Thoracic aorta (tissue), 2 donors: ENCODE measurements around the gene PPIF. TPM values are rescaled to one million over a fixed set of nuclear protein-coding genes. Genes with fewer than 3 reads are reported as not detected.

Source experiments
- ATAC-seq: fragments of 150-250 bp; one replicate; pipeline ENCODE4 v1.8.0; 2017; ENCODE audit warnings: low read depth; ENCODE audit not compliant: insufficient number of reproducible peaks, low FRiP score
- DNase-seq: peaks from one replicate; pipeline ENCODE4 v3.0.0-alpha.2; 2020; ENCODE audit warnings: low spot score
- H3K27ac ChIP-seq, 2 donors: fragments of 200-600 bp; sonication (generic); 1 replicate in 1 of 2; 2 replicates in 1 of 2; pipeline ENCODE4 v1.5.1; 2016; ENCODE audit warnings: mild to moderate bottlenecking in 2 of 2, moderate library complexity in 2 of 2
- H3K27me3 ChIP-seq: fragments of 200-600 bp; sonication (generic); replicated peaks from 2 replicates; pipeline ENCODE4 v1.6.0; 2016; ENCODE audit warnings: mild to moderate bottlenecking; ENCODE audit not compliant: insufficient read depth
- H3K36me3 ChIP-seq: fragments of 200-600 bp; sonication (generic); one replicate; pipeline ENCODE4 v1.5.1; 2016
- H3K4me1 ChIP-seq, 2 donors: fragments of 200-600 bp; sonication (generic); 1 replicate in 1 of 2; 2 replicates in 1 of 2; pipeline versions ENCODE4 v1.5.1 to v1.6.0; 2016; ENCODE audit warnings: low read depth in 2 of 2, mild to moderate bottlenecking in 1 of 2; ENCODE audit not compliant: control insufficient read depth in 1 of 2
- H3K4me3 ChIP-seq: fragments of 200-600 bp; sonication (generic); 2 replicates; pipeline ENCODE4 v1.5.1; 2016; ENCODE audit warnings: mild to moderate bottlenecking
- H3K9me3 ChIP-seq: fragments of 200-600 bp; sonication (generic); 2 replicates; pipeline ENCODE4 v1.5.1; 2016
- total RNA-seq, 2 donors: library from RNA; depleted of rRNA; stranded (reverse); fragments of >200 nt; gene quantifications; one replicate each; pipeline versions ENCODE4 v1.1.0 to v1.2.3, GENCODE V29; 2016
- TF ChIP-seq, protein P1 (sequence below): fragments of 200-600 bp; sonication (generic); IDR thresholded peaks from one replicate; pipeline ENCODE4 v1.5.1; 2019; ENCODE audit warnings: antibody characterized with exemption

Gene PPIF
- total RNA-seq, 2 donors from 2014 or later, result 5.7 to 44.2 TPM

GRCh38 chr10:79320820-79321493, 26.3 kb upstream of the PPIF start:
- H3K9me3 ChIP-seq, result no peaks in the 10 kb centered on the region
- DNase-seq (no peak), ATAC-seq (no peak)
- TF ChIP-seq, protein P1, sequence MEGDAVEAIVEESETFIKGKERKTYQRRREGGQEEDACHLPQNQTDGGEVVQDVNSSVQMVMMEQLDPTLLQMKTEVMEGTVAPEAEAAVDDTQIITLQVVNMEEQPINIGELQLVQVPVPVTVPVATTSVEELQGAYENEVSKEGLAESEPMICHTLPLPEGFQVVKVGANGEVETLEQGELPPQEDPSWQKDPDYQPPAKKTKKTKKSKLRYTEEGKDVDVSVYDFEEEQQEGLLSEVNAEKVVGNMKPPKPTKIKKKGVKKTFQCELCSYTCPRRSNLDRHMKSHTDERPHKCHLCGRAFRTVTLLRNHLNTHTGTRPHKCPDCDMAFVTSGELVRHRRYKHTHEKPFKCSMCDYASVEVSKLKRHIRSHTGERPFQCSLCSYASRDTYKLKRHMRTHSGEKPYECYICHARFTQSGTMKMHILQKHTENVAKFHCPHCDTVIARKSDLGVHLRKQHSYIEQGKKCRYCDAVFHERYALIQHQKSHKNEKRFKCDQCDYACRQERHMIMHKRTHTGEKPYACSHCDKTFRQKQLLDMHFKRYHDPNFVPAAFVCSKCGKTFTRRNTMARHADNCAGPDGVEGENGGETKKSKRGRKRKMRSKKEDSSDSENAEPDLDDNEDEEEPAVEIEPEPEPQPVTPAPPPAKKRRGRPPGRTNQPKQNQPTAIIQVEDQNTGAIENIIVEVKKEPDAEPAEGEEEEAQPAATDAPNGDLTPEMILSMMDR, result no peak
- no peaks in the 10 kb centered on the region for H3K36me3 ChIP-seq
- peaks cover 0 to 13% of the 10 kb centered on the region in 2 donors for H3K4me1 ChIP-seq
- no peak overlapping the region for H3K4me3 ChIP-seq
- no peak overlapping the region for H3K27ac ChIP-seq
- H3K27me3 ChIP-seq, result no peaks in the 10 kb centered on the region

DNA sequence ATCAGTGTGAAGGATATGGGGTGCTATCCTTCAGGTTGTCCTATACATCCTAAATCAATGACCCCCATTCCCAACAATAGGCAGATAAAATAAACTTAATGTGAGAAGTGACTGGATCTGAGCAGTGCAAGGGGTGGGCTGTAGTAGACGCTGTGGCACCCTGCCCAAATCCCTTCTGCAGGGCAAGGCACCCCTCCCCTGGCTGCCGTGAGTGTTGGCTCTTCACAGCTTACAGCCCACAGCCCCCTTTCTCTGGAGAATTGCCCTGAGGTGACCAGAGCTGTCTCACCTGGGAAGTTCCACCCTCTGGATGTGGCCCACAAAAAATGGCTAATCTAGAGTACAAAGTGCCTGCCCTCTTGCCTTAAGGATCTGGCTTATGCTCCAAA, 25.8 kb upstream of the PPIF start:
- TF ChIP-seq, protein P1, result no peak
- no peak for DNase-seq

GRCh38 chr10:79321951-79322350, 25.3 kb upstream of the PPIF start:
- no peaks in the 10 kb centered on the region for H3K36me3 ChIP-seq
- ATAC-seq (no peak), DNase-seq (no peak)
- no peaks in the 10 kb centered on the region for H3K27me3 ChIP-seq
- H3K27ac ChIP-seq, result no peak overlapping the region
- TF ChIP-seq, protein P1, result no peak
- H3K4me3 ChIP-seq, result no peak overlapping the region
- peaks cover 0 to 12% of the 10 kb centered on the region in 2 donors for H3K4me1 ChIP-seq
- H3K9me3 ChIP-seq, result no peaks in the 10 kb centered on the region

More for the DNA sequence above, 25.8 kb upstream of the PPIF start:
- ATAC-seq, result no peak
- Histone ChIP-seq H3K36me3 (no peaks in the 10 kb centered on the region), H3K4me3 (no peak overlapping the region), H3K27ac (no peak overlapping the region), H3K27me3 (no peaks in the 10 kb centered on the region), H3K9me3 (no peaks in the 10 kb centered on the region), H3K4me1 (peaks cover 0 to 13% of the 10 kb centered on the region in 2 donors)

DNA sequence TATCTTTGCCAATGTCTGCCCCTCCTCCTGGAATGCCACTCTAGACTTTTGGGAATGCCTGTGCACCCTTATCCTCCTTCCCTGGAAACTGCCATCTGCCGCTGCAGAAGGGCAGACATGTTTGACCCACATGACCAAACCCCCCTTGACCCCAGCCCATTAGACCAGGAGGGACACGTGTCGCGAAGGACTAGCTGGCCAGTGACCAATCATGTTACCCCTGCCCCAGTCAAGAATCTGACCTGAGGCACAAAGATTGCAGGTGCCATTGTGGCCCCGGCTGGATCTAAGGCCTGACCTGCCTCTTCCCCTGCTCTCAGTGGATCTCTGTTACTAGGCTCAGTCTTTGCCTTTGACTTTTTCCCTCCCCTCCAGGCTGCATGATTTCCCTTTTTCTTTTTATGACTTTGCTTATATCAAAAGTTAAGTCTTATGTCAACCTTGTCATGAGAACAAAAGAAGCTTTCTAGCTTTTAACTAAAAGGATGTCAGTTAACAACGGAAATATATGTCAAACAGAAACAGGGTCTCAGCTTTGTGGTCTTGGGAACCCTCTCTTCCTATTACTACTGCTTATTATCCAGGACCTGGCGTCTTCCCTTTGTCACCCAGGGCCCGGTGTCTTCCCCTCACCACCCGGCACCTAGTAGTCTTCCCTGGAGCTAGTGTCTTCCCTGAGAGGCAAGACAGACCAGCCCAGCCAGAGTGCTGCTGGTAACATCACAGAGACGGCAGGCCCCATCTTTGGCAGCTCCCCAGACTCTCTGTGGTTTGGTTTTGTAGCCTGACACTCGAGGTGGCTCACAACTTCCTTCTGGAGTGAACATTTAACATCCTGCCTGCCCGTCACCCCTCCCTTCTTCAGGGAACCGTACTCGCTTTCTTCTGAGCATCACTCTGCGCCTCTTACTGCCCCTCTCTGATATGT, 24.4 kb upstream of the PPIF start:
- no peak overlapping the region for H3K27ac ChIP-seq
- H3K4me3 ChIP-seq, result no peak overlapping the region
- no peaks in the 10 kb centered on the region for H3K9me3 ChIP-seq
- ATAC-seq, result no peak
- peaks cover 0 to 3% of the 10 kb centered on the region in 2 donors for H3K4me1 ChIP-seq
- no peaks in the 10 kb centered on the region for H3K36me3 ChIP-seq
- no peaks in the 10 kb centered on the region for H3K27me3 ChIP-seq
- no peak for DNase-seq
- TF ChIP-seq, protein P1, result no peak

DNA sequence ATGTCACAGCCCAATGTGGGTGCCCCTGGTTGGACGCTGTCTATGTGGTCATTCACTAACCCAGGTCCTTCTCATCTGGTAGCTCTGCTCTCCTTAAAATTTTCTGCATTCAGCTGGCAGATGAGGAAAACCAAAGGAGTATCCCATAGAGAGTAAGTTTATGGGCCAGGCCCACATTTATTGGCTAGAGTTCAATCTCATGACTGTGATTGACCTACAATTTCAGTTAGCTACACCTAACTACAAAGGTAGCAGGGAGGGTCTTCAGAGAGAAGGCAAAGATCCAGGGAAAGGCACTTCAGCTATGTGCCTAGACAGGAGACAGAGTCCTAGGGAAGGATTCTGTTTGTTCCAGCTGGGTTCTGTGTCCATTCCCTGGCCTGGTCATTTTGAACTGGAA, 23.7 kb upstream of the PPIF start:
- no peak overlapping the region for H3K4me3 ChIP-seq
- no peaks in the 10 kb centered on the region for H3K27me3 ChIP-seq
- H3K36me3 ChIP-seq, result no peaks in the 10 kb centered on the region
- TF ChIP-seq, protein P1, result no peak
- ATAC-seq (no peak), DNase-seq (no peak)
- no peaks in the 10 kb centered on the region for H3K4me1 ChIP-seq
- no peak overlapping the region for H3K27ac ChIP-seq
- no peaks in the 10 kb centered on the region for H3K9me3 ChIP-seq
